Trophoblast cell (in vitro differentiated cells and primary cell): Measurements from ENCODE around the gene KRT5.

Experiments used
- DNase-seq, 2 donors: peaks; one replicate each; pipeline ENCODE4 v3.0.0-alpha.2; 2016
- H2AFZ ChIP-seq: 2 replicates; pipeline ENCODE4 v1.6.1; 2013; ENCODE audit warnings: low read length, moderate library complexity, mild to moderate bottlenecking; ENCODE audit not compliant: insufficient read depth, poor library complexity
- H2AK5ac ChIP-seq: 2 replicates; pipeline ENCODE4 v1.6.1; 2013; ENCODE audit warnings: mild to moderate bottlenecking, low read length
- H2BK120ac ChIP-seq: 2 replicates; pipeline ENCODE4 v1.6.1; 2013; ENCODE audit warnings: low read length, mild to moderate bottlenecking, moderate library complexity; ENCODE audit not compliant: insufficient read depth, poor library complexity
- H2BK12ac ChIP-seq: 2 replicates; pipeline ENCODE4 v1.6.1; 2013; ENCODE audit warnings: mild to moderate bottlenecking, low read length, moderate library complexity
- H2BK5ac ChIP-seq: 2 replicates; pipeline ENCODE4 v1.6.1; 2013; ENCODE audit warnings: low read length, low read depth, moderate library complexity, mild to moderate bottlenecking; ENCODE audit not compliant: poor library complexity
- H3K14ac ChIP-seq: 2 replicates; pipeline ENCODE4 v1.6.1; 2013; ENCODE audit warnings: mild to moderate bottlenecking, low read length
- H3K18ac ChIP-seq: 2 replicates; pipeline ENCODE4 v1.6.1; 2013; ENCODE audit warnings: mild to moderate bottlenecking, low read length
- H3K23ac ChIP-seq: 2 replicates; pipeline ENCODE4 v1.6.1; 2013; ENCODE audit warnings: low read length
- H3K27ac ChIP-seq: 2 replicates; pipeline ENCODE4 v1.5.1; 2013; ENCODE audit warnings: low read depth, mild to moderate bottlenecking, inconsistent platforms, low read length, moderate library complexity
- H3K27me3 ChIP-seq: 2 replicates; pipeline ENCODE4 v1.6.1; 2013; ENCODE audit warnings: inconsistent platforms, mild to moderate bottlenecking, low read length, moderate library complexity; ENCODE audit not compliant: insufficient read depth
- H3K36me3 ChIP-seq, 2 experiments: 1 replicate in 1 of 2; 2 replicates in 1 of 2; pipeline ENCODE4 v1.6.1; 2013; ENCODE audit warnings: low read length in 2 of 2, mild to moderate bottlenecking in 2 of 2, moderate library complexity in 1 of 2; ENCODE audit not compliant: insufficient read depth in 2 of 2, control insufficient read depth in 1 of 2
- H3K4ac ChIP-seq: 2 replicates; pipeline ENCODE4 v1.6.1; 2013; ENCODE audit warnings: low read depth, mild to moderate bottlenecking, low read length, moderate library complexity
- H3K4me1 ChIP-seq, 2 experiments: 1 replicate in 1 of 2; 2 replicates in 1 of 2; pipeline ENCODE4 v1.6.1; 2013; ENCODE audit warnings: low read length in 2 of 2, mild to moderate bottlenecking in 2 of 2, moderate library complexity in 1 of 2; ENCODE audit not compliant: insufficient read depth in 2 of 2, control insufficient read depth in 1 of 2
- H3K4me2 ChIP-seq: 2 replicates; pipeline ENCODE4 v1.6.1; 2013; ENCODE audit warnings: inconsistent platforms, mild to moderate bottlenecking, low read length, moderate library complexity
- H3K4me3 ChIP-seq: 2 replicates; pipeline ENCODE4 v1.5.1; 2013; ENCODE audit warnings: mild to moderate bottlenecking, low read depth, low read length, inconsistent platforms
- H3K79me1 ChIP-seq: one replicate; pipeline ENCODE4 v1.6.1; 2013; ENCODE audit warnings: low read length
- H3K79me2 ChIP-seq: 2 replicates; pipeline ENCODE4 v1.6.1; 2013; ENCODE audit warnings: low read length, mild to moderate bottlenecking; ENCODE audit not compliant: control insufficient read depth, insufficient read depth, poor library complexity
- H3K9ac ChIP-seq: 2 replicates; pipeline ENCODE4 v1.6.1; 2013; ENCODE audit warnings: mild to moderate bottlenecking, low read length
- H3K9me3 ChIP-seq: 2 replicates; pipeline ENCODE4 v1.6.1; 2013; ENCODE audit warnings: low read depth, mild to moderate bottlenecking, control low read depth, inconsistent platforms, low read length; ENCODE audit not compliant: insufficient read depth
- H4K12ac ChIP-seq: 2 replicates; pipeline ENCODE4 v1.6.1; 2013; ENCODE audit warnings: low read depth, mild to moderate bottlenecking, low read length, moderate library complexity
- H4K8ac ChIP-seq: 2 replicates; pipeline ENCODE4 v1.6.1; 2013; ENCODE audit warnings: low read depth, mild to moderate bottlenecking, low read length, moderate library complexity
- H4K91ac ChIP-seq: one replicate; pipeline ENCODE4 v1.6.1; 2013; ENCODE audit warnings: low read depth, mild to moderate bottlenecking, low read length, moderate library complexity
- WGBS: extraction: QIAGEN DNeasy Blood & Tissue Kit; methylation state at CpG from one replicate; pipeline ENCODE4 v1.1.7; 2013; ENCODE audit warnings: missing lambda C conversion rate; ENCODE audit not compliant: insufficient read length, insufficient coverage; ENCODE audit errors: extremely low coverage; 5-methylcytosine and 5-hydroxymethylcytosine counted together

Gene KRT5

DNA sequence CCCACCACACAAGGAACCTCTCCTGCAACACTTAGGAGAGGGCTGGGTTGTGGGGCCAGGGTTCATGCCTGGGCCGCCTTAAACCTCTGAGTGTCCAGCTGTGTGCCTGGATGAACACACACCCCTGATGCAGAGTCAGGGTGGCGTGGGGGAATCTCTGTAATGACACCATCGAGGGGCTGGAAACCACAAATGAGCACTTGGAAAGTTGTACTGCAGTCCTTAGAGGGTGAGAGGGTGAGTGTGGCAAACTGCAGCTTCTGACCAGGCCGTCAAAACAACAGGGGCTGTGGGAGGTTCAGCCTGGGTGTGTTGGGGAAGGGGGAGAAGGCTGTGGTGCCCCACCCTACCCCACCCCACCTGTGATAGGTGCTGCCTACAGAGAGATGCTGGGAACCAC is 12.4 kb upstream of the KRT5 start:
- Histone ChIP-seq H3K14ac (no peak overlapping the region), H3K23ac (no peak overlapping the region), H3K27ac (no peak overlapping the region), H2AK5ac (no peak overlapping the region), H3K4me3 (no peak overlapping the region), H2BK120ac (no peak overlapping the region), H3K27me3 (no peaks in the 10 kb centered on the region), H3K9me3 (peaks cover 4% of the 10 kb centered on the region), H3K36me3 (no peaks in the 10 kb centered on the region), H3K79me1 (no peaks in the 10 kb centered on the region), H4K91ac (no peak overlapping the region), H2BK5ac (no peak overlapping the region), H3K18ac (no peak overlapping the region), H2BK12ac (no peak overlapping the region), H3K4me1 (no peaks in the 10 kb centered on the region), H3K79me2 (no peaks in the 10 kb centered on the region), H3K4ac (no peak overlapping the region), H4K8ac (no peak overlapping the region), H4K12ac (no peak overlapping the region), H2AFZ (no peak overlapping the region), H3K4me2 (no peak overlapping the region), H3K9ac (no peak overlapping the region)
- no CpG with 5 or more reads among the region's 4 CpGs for WGBS
- DNase-seq = no peak

DNA sequence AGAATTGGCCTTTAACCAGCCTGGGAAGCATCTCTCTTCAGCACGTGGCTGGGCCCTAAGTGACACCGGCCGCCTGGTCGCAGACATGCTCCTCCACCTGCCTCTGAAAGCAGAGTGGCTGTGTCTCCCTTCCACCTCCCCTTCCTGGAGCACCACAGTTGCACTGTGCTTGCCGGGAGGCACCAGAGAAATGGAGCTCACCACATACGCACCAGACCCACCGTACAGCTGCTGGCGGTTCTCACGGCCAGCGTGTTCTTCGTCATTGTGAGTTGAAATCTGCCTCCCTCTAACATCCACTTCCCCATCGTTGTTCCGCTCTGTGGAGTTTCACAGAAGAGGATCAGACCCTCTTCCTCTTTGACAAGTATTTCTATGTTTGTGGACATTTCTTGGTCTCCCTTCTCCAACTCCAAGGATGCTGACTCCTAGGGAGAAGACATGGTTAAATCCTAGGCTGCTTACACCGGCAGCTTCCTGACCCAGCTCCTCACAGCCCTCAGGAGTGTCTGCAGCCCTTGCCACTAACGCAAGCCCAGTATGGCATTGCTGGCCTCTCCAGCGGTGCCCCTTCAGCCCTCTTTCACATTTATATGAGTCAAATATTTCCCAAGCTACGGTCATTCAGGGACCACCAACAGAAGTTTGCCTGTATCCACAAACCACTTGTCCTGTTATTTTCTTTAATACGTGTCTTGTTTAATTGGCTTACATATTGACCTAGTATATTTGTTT is 11.5 kb upstream of the KRT5 start:
- Histone ChIP-seq H3K4ac (no peak overlapping the region), H4K91ac (no peak overlapping the region), H4K8ac (no peak overlapping the region), H2BK5ac (no peak overlapping the region), H3K9ac (no peak overlapping the region), H4K12ac (no peak overlapping the region), H2AK5ac (no peak overlapping the region), H3K27ac (no peak overlapping the region), H3K79me1 (no peaks in the 10 kb centered on the region), H3K27me3 (no peaks in the 10 kb centered on the region), H3K4me2 (no peak overlapping the region), H2BK120ac (no peak overlapping the region), H2AFZ (no peak overlapping the region), H3K14ac (no peak overlapping the region), H3K4me3 (no peak overlapping the region), H3K23ac (no peak overlapping the region), H3K18ac (no peak overlapping the region), H2BK12ac (no peak overlapping the region), H3K4me1 (no peaks in the 10 kb centered on the region), H3K36me3 (no peaks in the 10 kb centered on the region), H3K79me2 (no peaks in the 10 kb centered on the region), H3K9me3 (peaks cover 4% of the 10 kb centered on the region)
- WGBS = no CpG with 5 or more reads among the region's 18 CpGs
- no peak for DNase-seq

DNA sequence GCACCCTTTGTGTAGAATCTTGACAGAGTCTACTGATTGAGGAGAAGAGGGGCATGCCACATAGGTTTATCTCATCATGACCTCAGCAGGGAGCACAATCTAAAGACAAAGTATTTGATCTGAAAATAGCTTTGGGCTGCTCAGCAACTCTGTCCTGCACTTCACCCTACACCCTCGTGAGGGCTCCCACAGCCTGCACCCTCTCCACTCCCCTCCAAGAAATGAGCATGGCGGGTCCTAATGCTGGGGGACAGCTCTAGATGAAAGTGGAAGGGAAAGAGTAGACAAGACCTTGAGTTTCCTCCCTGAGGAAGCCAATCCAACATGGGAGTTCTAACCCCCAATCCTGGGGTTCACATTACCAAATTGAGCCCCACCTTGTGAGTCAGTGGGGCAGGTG is 10.7 kb upstream of the KRT5 start:
- Histone ChIP-seq H4K8ac (no peak overlapping the region), H2BK12ac (no peak overlapping the region), H3K27me3 (no peaks in the 10 kb centered on the region), H3K23ac (no peak overlapping the region), H3K9me3 (peaks cover 4% of the 10 kb centered on the region), H3K27ac (no peak overlapping the region), H3K9ac (no peak overlapping the region), H2BK120ac (no peak overlapping the region), H4K12ac (no peak overlapping the region), H3K18ac (no peak overlapping the region), H2AK5ac (no peak overlapping the region), H3K4me3 (no peak overlapping the region), H3K79me2 (no peaks in the 10 kb centered on the region), H3K36me3 (no peaks in the 10 kb centered on the region), H3K4me1 (no peaks in the 10 kb centered on the region), H2BK5ac (no peak overlapping the region), H3K79me1 (no peaks in the 10 kb centered on the region), H3K14ac (no peak overlapping the region), H3K4ac (no peak overlapping the region), H2AFZ (no peak overlapping the region), H3K4me2 (no peak overlapping the region), H4K91ac (no peak overlapping the region)
- no peak for DNase-seq
- no CpG with 5 or more reads among the region's 2 CpGs for WGBS

DNA sequence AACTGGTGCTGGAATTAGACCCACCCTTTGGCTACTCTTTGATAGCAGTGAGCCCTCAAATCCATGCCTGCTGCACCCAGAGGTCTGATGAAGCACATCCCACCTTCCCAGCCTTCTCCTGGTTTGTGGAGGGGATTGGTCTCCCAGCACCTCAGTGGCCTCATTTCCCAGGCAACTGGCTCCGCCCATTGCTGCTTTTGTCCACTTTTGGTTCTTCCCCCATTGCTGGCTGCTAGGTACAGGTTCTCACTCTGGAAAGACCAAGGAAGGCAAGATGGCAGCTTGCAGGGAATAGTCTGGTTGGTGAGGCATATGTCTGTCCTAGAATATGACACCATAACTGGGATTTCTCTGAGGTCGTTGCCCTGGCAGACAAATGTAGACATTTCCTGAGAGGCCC is 10.2 kb upstream of the KRT5 start:
- H3K79me1 ChIP-seq = no peaks in the 10 kb centered on the region
- no peak overlapping the region for H2AK5ac ChIP-seq
- H3K79me2 ChIP-seq = no peaks in the 10 kb centered on the region
- H2AFZ ChIP-seq = no peak overlapping the region
- no peak overlapping the region for H3K23ac ChIP-seq
- H3K9ac ChIP-seq = no peak overlapping the region
- no peak overlapping the region for H3K27ac ChIP-seq
- no peak overlapping the region for H3K4me2 ChIP-seq
- H3K4ac ChIP-seq = no peak overlapping the region
- H3K27me3 ChIP-seq = no peaks in the 10 kb centered on the region
- H3K18ac ChIP-seq = no peak overlapping the region
- H3K14ac ChIP-seq = no peak overlapping the region
- H4K8ac ChIP-seq = no peak overlapping the region
- peaks cover 4% of the 10 kb centered on the region for H3K9me3 ChIP-seq
- DNase-seq = no peak
- no peak overlapping the region for H2BK5ac ChIP-seq
- H3K4me3 ChIP-seq = no peak overlapping the region
- no CpG with 5 or more reads among the region's 2 CpGs for WGBS
- no peaks in the 10 kb centered on the region for H3K4me1 ChIP-seq
- no peak overlapping the region for H4K12ac ChIP-seq
- H2BK120ac ChIP-seq = no peak overlapping the region
- no peaks in the 10 kb centered on the region for H3K36me3 ChIP-seq
- no peak overlapping the region for H2BK12ac ChIP-seq
- no peak overlapping the region for H4K91ac ChIP-seq
